Measurements from ENCODE around the gene KCND2.

Gene KCND2

GRCh38 chr7:120412139-120413050 lies 139.4 kb downstream of the KCND2 start:
- no peak for FAIRE-seq

- peak; percentile 48 for FAIRE-seq
These were observed 140.2 kb downstream of the KCND2 start for GRCh38 chr7:120413164-120413563.

GRCh38 chr7:120417244-120417979 lies 144.4 kb downstream of the KCND2 start:
- FAIRE-seq = no peak

GRCh38 chr7:120421151-120421651 lies 148.2 kb downstream of the KCND2 start:
- FAIRE-seq = no peak

GRCh38 chr7:120431016-120431415 lies 158.0 kb downstream of the KCND2 start:
- no peak for FAIRE-seq

- FAIRE-seq = no peak
These were observed 163.6 kb downstream of the KCND2 start for GRCh38 chr7:120436487-120437060.

- FAIRE-seq = no peak
These were observed 168.9 kb downstream of the KCND2 start for GRCh38 chr7:120441850-120442249.

- FAIRE-seq = no peak
These were observed 169.9 kb downstream of the KCND2 start for GRCh38 chr7:120442838-120443237.

GRCh38 chr7:120444650-120445049 lies 171.7 kb downstream of the KCND2 start:
- FAIRE-seq = no peak

- no peak for FAIRE-seq
These were observed 172.3 kb downstream of the KCND2 start for GRCh38 chr7:120445276-120445675.

GRCh38 chr7:120452665-120453064 lies 179.7 kb downstream of the KCND2 start:
- FAIRE-seq = no peak

- FAIRE-seq = no peak
These were observed 183.7 kb downstream of the KCND2 start for GRCh38 chr7:120456699-120457098.

GRCh38 chr7:120460949-120461348 lies 188.0 kb downstream of the KCND2 start:
- no peak for FAIRE-seq

- FAIRE-seq = no peak
These were observed 190.0 kb downstream of the KCND2 start for GRCh38 chr7:120462991-120463390.

GRCh38 chr7:120464104-120464503 lies 191.1 kb downstream of the KCND2 start:
- no peak for FAIRE-seq

- FAIRE-seq = no peak
These were observed 194.7 kb downstream of the KCND2 start for GRCh38 chr7:120467676-120468075.

- no peak for FAIRE-seq
These were observed 195.6 kb downstream of the KCND2 start for GRCh38 chr7:120468611-120469010.

- FAIRE-seq = no peak
These were observed 199.9 kb downstream of the KCND2 start for GRCh38 chr7:120472892-120473291.

GRCh38 chr7:120473352-120473751 lies 200.4 kb downstream of the KCND2 start:
- FAIRE-seq = no peak

- no peak for FAIRE-seq
These were observed 203.0 kb downstream of the KCND2 start for GRCh38 chr7:120475994-120476393.

GRCh38 chr7:120480472-120480871 lies 207.5 kb downstream of the KCND2 start:
- FAIRE-seq = no peak

- no peak for FAIRE-seq
These were observed 208.0 kb downstream of the KCND2 start for GRCh38 chr7:120480930-120481329.

- no peak for FAIRE-seq
These were observed 213.2 kb downstream of the KCND2 start for GRCh38 chr7:120486164-120486563.

GRCh38 chr7:120502132-120502531 lies 229.2 kb downstream of the KCND2 start:
- no peak for FAIRE-seq

Measured in G401.6 (cell line).